Measurements from ENCODE around the gene PTPRN. TPM values are rescaled to one million over a fixed set of nuclear protein-coding genes. Genes with fewer than 3 reads are reported as not detected.
"Not testable (repeated sequence)": the region's sequence is repeated elsewhere in the genome, so short reads cannot be mapped to it uniquely, and the experiment has no call there.

PTPRN gene
- under 1 TPM in 6 of 12 donors, not detected in 6; 0.17 to 0.44 (median 0.22) TPM for polyA plus RNA-seq (ENCODE audit: insufficient read length in 12 of 12)
- long read RNA-seq, donor 1, partial matches to known transcripts: 0 of 1 reads
- long read RNA-seq, donor 1, other reads (novel, unspliced or antisense): 0 of 1 reads
- long read RNA-seq, donor 2: 0 reads
- long read RNA-seq, donor 3: 0 reads
- long read RNA-seq, donor 4: 0 reads
- long read RNA-seq, donor 5: 0 reads
- long read RNA-seq, donor 6: 0 reads
- long read RNA-seq, donor 7: 0 reads
- long read RNA-seq, donor 8: 0 reads
- long read RNA-seq, donor 9: 0 reads
- long read RNA-seq, donor 10: 0 reads
- long read RNA-seq, donor 11: 0 reads

- no peak for DNase-seq
These were observed at the start of gene PTPRN for GRCh38 chr2:219309278-219309677. Gene PTPRN (minus strand): TSS chr2:219309401. CDS start chr2:219309332, 69 bp downstream.

DNA sequence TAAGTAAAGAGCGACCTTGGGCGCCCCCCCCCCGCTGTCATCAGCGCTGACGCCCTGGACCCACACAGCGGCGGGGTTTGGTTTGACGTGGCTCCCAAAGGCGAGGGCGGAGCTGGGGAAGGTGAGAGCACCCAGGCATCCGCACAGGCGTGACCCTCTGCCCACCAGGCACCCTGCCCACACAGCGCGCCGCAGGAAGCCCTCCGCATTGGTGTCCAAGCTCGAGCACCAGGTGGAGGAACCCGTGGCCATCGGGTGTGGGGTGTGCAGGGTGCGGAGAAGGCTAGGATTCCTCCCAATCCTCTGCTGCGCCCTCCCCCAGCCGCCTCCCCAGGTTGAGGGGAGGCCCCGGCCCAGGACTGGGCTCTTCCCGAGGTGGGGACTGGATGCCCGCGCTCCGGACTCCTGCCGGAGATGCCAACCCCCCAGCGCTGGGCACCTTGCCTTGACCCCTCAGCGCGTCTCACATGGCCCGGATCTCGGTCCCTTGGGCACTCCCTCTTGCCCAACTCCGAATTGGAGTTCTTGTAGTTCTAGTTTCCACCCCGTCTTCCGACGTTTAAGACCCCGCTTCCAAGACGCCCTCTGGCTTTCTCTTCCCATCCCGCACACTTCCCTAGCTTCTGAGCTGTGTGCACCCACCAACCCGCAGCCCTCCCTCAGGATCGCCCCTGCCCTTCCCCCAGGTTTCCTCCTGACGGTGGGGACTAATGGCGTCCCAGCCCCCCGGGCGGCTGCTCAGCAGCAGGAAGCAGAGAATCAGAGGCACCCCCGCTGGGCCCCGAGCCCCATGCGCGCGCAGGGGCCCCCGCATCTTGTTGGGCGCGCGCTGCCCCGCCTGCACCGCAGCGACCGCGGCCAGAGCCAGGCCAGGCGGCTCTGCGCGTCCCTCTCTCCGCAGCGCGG is 49.2 kb upstream of the PTPRN start:
- DNase-seq: no peak

DNA sequence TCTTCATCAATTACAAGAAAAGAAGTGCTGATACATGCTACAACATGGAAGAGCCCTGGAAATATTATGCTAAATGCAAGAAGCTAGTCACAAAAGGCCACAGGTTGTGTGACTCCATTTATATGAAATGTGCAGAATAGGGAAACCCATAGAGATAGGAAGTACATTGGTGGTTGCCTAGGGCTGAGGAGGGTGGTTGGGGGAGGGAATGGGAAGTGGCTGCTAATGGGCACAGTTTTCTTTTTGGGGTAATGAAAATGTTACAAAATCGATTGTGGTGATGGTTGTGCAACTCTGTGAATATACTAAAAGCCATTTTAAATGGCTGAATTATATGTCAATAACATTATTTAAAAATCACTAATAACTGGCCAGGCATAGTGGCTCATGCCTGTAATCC is 47.6 kb upstream of the PTPRN start:
- DNase-seq: no peak

DNA sequence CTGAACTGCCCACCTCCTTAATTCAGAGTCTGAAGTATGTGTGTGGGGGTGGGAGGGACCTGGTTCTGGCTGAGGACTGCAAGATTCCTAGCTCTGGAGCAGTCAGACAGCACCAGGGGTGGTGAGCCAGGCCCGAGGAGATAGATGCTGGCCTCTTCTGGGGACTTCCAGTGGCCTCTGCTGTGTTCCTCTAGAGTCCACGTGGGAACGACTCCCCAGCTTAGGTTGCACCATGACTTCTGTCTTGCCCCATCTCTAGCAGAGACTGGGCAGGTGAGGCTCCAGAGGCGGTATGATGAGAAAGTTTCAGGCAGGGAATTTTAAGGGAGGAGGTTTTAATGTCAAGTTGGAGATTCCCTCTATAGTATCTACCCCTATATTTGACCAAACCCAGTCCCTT is 45.4 kb upstream of the PTPRN start:
- DNase-seq: no peak

GRCh38 chr2:219353129-219353528 is 43.9 kb upstream of the PTPRN start:
- no peak for DNase-seq

DNA sequence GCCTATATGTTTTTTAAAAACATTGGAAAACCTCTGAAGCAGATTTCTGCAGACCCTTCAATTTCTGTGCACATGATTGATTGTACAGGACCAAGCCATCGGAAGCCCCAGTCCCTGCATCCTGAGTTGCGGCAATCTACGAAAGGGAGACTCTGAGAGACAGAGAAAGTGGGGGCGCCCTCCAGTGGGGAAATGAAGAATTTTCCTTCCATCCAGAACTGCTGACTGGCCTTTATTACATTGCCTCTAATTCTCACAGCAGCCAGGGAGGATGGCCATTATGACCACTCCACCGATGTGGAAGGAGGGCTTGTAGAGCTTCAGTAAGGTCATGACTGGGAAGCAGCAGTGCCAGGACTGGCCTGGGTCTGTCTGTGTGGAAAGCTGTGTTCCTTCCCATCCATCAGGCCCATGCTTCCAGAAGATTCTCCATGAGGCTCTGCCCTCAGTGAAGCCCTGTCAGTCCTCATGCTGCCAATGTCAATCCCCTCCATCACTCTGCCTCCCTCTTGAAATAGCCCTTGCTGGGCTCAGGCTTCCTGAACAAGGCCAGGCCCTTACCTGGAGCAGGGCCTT is 43.3 kb upstream of the PTPRN start:
- no peak for DNase-seq

- DNase-seq: no peak
These were observed 41.6 kb upstream of the PTPRN start for GRCh38 chr2:219350710-219351221.

- DNase-seq: no peak
These were observed 41.0 kb upstream of the PTPRN start for GRCh38 chr2:219350215-219350614.

GRCh38 chr2:219344751-219345430 is 35.7 kb upstream of the PTPRN start:
- peak; percentile 52 for DNase-seq

DNA sequence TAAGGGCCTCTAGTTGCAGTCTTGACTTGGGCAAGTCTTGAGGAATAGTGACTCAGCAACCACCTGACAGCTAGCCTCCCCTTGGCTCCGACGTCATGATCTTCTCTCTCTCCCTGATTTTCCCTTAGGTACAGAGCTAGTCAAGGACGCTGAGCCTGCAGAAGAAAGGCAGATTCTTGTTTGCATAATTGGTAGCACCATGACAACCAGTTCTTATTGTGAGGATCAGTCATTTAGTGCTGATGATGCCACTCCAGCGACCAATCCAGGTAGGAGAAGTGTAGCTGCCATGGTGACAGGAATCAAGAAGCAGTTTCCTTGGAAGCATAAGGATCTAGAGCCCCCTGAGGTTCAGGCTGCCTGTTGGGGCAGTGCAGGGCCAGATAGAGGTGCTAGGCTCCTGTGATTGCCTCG is 26.2 kb upstream of the PTPRN start:
- DNase-seq: no peak

DNA sequence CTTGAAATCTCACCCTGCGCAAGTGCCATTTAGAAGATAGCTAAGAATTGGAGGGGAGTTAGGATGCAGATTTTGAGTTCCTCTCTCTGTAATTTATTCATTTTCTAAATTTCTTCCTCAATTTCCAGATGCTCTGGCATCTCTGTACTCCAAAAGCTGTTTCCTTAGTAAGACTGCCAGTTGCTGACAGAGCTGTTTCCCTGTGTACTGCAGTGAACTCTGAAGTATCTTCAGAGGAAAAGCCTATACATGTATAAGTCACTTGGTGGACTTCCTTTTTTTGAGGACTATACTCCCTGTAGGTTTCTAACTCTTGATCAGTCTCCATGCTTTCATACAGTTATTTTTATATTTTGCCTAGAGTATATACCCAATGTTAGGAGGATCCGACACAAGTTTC is 24.9 kb upstream of the PTPRN start:
- no peak for DNase-seq

- no peak for DNase-seq
These were observed 23.3 kb upstream of the PTPRN start, which contains the start of gene RESP18 for GRCh38 chr2:219332542-219332941. Gene RESP18 (minus strand): TSS chr2:219332744.

- DNase-seq: peak; percentile 58
These were observed 22.5 kb upstream of the PTPRN start for GRCh38 chr2:219331560-219332213.

DNA sequence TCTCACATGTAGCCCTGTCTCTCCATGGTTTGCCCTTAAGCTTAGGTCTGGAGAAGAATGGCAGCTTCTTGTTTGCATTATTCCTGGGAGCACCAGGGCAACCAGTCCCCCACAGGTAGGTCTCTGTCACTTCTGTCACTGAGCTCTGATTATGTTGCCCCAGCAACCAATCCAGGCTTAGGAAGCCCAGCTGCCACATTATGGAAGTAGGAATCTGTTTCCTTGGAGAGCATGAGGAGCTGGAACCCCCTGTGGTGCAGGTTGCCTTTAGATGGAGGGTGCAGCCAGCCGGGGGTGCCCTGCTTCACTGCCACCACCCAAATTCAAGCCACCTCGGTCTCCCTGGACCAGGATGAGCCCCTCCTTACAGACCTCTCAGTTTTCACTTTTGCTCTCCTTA is 18.5 kb upstream of the PTPRN start:
- DNase-seq: no peak

GRCh38 chr2:219325657-219326315 is 16.6 kb upstream of the PTPRN start:
- no peak for DNase-seq

DNA sequence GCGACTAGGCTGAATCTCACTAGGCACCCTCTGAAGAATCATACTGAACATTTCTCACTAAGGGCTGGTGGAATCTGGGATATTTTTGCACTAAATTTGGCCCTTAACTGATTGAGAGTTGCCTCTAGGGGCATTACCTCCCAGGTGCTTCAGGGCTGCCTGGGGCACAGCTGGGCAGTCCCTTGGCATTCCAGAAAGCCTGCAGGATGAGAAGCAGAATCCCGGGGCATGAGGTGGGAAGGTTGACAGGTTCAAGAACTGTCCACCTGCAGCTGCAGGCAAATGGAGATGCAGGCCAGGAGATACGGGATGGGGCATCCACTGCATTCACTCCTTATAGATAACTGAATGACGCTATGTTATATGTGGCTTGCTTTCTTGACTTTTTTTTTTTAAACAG is 15.9 kb upstream of the PTPRN start:
- DNase-seq: no peak

- no peak for DNase-seq
These were observed 14.2 kb upstream of the PTPRN start for GRCh38 chr2:219323434-219323833.

DNA sequence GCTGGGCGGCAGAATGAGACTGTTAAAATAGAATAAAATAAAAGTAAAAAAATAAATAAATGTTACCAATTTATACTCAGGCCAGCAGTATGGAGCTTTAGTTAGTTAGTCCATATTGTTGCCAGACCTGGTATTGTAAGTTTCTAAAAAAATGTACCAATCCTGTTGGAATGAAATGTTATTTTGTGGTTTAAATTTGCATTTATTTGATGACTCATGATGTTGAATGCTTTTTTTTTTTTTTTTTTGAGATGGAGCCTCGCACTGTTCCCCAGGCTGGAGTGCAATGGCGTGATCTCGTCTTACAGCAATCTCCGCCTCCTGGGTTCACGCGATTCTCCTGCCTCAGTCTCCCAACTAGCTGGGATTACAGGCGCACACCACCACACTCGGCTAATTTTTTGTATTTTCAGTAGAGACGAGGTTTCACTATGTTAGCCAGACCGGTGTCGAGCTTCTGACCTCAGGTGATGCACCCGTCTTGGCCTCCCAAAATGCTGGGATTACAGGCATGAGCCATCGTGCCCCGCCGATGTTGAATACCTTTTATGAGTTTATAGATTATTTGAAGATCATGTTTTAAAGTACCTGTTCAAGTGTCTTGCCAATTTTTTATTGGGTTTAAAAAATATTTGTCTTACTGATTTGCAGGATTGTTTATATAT is 5.7 kb upstream of the PTPRN start:
- no peak for DNase-seq

DNA sequence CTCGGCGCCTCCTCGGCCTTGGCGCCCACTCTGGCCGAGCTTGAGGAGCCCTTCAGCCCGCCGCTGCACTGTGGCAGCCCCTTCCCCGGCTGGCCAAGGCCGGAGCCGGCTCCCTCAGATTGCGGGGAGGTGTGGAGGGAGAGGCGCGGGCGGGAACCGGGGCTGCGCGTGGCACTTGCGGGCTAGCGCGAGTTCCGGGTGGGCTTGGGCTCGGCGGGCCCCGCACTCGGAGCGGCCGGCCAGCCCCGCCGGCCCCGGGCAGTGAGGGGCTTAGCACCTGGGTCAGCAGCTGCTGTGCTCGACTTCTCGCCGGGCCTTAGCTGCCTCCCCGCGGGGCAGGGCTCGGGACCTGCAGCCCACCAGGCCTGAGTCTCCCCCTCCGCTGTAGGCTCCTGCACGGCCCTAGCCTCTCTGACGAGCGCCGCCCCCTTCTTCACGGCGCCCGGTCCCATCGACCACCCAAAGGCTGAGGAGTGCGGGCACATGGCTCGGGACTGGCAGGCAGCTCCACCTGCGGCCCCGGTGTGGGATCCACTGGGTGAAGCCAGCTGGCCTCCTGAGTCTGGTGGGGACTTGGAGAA is 3.6 kb upstream of the PTPRN start:
- not testable (repeated sequence) for DNase-seq
